Glomerular visceral epithelial cell (primary cell): ENCODE data around the gene TTYH3.
A peak's percentile ranks its signal among the peaks of the same experiment; 100 is the strongest.
"Not testable (repeated sequence)": the region's sequence is repeated elsewhere in the genome, so short reads cannot be mapped to it uniquely, and the experiment has no call there.

Source experiments
- DNase-seq: peaks from one replicate; pipeline ENCODE4 v3.0.0-alpha.2; 2016; ENCODE audit errors: extremely low spot score

TTYH3 gene

DNA sequence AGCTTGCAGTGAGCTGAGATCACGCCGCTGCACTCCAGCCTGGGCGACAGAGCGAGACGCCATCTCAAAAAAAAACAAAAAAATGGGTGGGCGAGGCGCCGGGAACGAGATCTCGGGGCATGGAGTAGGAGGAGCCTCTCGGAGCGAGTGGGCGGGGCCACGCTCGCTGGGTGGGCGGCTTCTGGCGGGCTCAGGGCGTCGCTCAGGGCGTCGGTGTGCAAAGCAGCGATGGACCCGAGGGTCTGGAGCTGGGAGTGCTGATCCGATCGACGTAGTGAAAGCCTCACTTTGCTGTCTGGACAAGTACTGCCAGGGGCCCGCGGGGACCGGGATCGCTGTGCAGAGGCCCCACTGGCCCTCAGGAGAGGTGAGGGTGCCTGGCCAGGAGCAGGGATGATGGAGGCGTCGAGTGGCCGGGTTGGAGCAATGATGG is 33.6 kb downstream of the TTYH3 start:
- no peak for DNase-seq

DNA sequence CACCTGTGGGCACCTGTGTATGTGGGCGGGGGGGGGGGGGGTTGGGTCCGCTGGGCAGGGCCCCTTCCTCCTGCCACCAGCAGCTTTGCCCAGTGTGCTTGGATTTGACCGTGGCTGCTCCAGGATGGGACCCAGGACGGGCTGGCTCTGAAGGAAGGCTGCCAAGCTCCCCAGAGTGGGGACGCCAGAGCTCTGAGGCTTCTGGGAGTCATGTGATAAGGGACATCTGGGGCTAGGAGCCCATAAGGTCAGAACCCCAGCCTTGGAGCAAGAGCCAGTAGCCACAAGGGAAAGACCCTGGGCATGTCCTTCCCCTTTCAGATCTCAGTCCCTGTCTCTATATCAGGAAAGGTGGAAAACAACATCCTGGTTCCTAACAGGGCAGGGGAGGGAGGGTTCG is 34.4 kb downstream of the TTYH3 start:
- no peak for DNase-seq

DNA sequence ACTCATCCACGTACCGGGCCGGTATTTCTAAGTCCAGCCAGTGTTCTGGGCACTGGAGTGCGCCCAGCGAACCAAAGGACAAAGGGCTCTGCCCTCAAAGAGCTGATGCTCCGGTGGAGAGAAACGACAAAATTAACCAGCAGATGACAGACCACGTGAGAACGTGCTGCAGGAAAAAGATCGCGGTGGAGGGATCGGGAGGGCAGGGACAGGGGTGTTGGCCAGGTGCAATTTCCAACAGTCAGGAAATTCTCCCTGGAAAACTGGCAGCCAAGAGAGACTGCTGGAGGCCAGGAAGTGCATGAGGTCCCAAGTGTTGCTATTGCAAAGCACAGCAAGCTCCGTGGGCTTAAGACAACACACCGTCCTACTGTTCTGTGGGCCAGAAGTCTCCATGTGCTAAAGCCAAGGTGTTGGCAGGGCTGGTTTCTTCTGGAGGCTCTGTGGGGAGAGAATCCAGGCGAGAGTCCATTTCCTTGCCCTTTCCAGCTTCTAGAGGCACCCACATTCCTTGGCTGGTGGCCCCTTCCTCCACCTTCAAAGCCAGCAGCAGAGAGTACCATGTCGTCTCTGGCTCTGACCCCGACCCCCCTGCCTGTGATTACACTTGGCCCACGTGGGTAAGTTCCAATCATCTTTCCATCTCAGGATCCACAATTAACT is 34.9 kb downstream of the TTYH3 start:
- no peak for DNase-seq

DNA sequence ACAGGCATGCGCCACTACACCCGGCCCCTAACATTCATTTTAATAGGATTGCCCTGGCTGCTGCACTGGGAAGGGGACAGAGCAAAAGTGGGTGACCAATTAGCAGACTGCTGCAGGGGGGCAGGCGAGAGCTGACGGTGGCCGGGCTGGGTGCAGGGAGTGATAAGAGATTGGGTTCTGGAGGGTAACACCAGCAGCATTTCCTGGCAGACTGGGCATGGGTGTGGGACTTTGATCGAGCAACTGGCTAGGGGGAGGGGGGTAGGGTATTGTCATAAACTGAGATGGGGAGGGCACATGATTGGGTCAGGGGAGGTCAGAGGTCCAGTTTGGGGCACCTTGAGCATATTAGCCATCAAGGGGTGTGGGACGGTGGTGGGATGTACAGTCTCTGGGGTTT is 36.1 kb downstream of the TTYH3 start:
- DNase-seq = no peak

DNA sequence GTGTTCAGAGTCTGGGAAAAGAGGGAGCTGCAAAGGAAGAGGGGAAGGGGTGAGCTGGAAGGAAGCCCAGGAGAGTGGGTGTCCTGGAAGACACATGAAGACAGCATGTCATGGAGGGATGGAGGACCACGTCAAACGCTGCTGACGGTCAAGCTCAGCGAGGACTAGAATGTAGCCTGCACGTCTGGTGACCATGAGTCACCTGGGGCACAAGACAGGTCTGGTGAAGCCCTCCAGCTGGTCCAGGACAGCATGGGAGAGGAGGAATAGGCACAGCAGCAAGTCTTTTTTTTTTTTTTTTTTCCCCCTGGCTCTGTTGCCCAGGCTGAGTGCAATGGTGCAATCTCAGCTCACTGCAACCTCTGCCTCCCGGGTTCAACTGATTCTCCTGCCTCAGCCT is 36.6 kb downstream of the TTYH3 start:
- DNase-seq = peak; percentile 58

DNA sequence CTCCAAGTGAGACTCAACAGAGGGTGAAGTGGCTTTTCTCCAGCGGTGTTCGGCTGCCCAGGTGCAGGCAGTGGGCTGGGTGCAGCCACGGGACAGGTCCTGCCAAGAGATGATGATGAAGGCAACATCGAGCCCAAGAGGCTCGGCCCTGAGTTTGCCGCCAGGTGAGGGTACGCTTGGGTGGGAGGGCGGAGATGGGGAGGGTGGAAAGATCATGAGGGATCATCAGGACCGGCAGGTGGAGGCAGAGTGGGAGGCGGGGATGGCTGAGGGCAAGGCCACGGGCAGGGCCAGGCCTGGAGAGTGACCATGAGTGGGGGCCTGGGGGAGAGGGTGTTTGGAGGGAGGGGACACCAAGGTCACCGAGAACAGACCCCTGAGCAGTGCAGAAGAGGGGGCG is 38.4 kb downstream of the TTYH3 start:
- no peak for DNase-seq

DNA sequence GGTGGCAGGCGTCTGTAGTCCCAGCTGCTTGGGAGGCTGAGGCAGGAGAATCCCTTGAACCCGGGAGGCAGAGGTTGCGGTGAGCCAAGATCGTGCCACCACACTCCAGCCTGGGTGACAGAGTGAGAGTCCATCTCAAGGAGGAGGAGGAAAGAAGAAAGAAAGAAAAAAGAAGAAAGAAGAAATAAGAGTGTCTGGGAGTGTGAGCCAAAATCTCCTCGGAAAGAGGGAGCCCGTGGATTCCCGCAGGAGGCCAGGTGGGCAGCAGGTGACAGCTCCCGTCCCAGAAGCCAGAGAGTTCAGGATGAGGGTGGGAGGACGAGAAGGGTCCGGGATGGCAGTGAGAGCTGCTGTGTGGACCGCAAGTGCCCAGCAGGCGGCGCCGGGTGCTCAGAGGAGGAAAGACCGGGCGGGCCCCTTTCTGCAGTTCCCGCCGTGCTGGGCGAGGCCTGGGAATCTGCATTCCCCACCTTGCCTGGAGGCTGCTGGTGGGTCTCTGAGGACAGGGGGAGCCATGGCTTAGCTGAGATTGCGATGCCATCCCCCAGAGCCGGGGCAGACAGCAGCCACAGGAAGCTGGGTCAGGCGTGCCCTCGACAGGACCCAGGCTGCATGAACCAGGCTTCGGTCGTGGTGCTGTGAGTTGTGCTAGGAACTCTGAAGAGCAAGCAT is 39.1 kb downstream of the TTYH3 start:
- peak; percentile 54 for DNase-seq

DNA sequence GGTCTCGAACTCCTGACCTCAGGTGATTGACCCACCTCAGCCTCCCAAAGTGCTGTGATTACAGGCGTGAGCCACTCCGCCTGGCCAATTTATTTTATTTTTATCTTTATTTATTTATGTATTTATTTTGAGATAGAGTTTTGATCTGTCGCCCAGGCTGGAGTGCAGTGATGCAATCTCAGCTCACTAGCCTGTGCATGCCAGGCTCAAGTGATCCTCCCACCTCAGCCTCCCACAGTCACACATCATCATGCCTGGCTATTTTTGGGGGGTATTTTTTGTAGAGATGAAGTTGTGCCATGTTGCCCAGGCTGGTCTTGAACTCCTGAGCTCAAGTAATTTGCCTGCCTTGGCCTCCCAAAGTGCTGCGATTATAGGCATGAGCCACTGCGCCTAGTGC is 41.4 kb downstream of the TTYH3 start:
- not testable (repeated sequence) for DNase-seq

DNA sequence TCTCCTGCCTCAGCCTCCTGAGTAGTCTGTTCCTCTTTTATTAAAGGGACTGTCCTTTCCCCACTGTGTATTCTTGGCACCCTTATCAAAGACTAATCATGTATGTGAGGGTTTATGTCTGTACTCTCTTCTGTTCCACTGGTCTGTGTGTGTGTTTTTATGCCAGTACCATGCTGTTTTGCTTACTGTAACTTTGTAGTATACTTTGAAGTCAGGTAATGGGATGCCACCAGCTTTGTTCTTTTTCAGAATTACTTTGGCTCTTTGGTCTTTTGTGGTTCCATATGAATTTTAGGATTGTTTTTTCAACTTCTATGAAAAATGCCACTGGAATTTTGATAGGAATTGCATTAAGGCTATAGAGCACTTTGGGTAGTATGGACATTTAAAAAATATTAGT is 42.1 kb downstream of the TTYH3 start:
- DNase-seq = no peak

DNA sequence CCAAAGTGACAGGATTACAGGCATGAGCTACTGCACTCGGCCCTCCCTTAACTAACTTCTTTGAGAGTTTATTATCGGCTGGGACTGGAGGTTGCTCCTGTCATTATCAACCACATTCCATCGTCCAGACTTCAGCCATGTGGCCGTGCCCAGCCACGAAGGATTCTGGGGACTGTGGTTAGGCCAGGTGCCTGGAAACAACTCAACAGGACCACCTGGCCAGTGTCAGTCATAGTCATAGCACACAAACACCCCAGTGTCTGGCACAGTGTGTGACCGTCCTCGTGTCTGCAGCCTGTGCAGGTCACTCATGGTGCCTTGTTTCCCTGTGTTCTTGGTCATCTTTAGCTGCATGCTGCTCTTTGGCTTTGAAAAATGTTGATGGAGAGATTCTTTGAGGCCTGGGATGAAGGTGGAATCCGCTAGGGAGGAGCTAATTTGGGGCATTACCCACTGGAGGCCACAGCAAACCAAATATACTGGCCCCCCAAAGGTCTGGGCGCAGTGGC is 43.5 kb downstream of the TTYH3 start:
- no peak for DNase-seq

DNA sequence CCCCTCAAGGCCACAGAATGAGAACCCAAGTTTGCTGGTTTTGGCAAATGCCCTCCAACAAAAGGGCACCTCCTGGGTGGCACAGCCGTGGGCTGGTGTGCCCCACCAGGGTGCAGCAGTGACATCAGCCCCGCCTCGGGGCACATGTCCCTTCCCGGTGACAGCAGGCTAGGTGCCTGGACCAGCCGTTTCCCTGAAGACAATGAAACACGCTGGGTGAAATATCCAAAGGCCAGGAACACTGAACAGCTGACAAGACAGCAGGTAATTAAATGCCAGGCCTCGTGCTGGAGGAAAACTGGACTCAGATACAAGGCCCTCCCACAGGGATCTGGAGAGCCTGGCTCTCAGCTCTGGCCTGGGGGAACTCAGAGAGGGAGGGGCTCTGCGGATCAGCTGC is 44.8 kb downstream of the TTYH3 start:
- DNase-seq = not testable (repeated sequence)

DNA sequence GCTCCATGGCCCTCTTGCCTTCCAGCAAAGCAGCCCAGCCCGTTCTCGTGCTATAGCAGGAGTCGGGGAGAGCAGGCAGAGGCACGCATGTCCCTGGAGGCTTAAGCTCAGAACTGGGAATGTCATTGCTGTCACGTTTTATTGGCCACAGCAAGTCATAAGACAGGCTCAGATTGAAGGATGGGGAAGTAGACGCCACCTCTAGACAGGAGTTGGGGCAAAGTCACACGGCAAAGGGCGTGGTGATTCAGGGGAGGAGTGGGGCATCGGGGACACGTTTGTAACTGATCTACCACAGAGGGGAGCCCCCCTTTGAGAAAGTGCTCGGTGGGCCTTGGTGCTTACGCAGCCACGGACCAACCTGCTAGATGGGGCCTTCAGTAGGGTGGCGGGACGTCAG is 46.7 kb downstream of the TTYH3 start:
- DNase-seq = not testable (repeated sequence)

DNA sequence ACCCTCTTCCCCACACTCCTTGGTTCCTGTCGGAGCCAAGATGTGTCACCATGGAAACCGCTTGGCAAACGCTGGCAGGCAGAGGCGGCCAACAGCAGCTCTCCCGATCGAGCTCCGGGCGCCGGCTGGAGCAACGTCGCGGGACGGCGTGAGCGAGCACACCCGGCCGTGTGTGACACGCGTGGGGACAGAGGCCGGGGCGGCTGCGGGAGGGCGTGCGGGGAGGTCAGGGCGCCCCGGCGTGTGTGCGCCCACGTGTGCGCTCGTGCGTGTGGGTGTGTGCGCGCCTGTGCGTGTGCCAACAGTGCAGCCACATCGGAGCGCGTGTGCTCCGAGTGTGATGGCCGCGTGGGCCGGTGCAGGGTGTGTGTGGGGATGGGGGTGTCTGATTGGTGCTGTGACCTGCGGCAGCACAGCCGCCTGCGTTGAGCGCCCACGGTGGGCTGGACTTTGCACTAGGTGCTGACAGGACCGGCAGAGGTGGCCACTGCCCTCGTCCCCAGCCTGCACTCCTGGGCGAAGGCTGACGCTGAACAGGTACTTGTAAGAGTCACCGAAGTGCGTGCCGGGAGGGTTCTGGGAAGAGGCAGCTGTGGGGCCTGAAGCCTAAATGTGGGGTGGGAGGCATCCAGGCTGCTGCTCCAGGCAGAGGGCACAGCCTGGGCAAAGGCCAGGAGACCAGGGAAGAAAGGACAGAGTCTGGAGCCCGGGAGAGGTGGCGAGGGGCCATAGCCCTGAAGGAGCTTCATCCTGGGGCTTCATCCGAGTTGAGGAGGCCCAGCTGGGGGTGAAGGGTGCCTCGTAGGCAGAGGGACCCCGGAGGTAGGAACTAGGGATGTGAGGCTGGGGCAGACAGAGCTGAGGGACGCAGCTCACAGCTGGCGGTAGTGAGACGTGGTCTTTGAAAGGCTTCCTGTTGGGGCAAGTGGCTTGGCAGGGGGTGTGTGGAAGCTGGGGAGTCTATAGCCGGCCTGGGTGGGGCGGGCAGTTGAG is 47.6 kb downstream of the TTYH3 start:
- DNase-seq = not testable (repeated sequence)

DNA sequence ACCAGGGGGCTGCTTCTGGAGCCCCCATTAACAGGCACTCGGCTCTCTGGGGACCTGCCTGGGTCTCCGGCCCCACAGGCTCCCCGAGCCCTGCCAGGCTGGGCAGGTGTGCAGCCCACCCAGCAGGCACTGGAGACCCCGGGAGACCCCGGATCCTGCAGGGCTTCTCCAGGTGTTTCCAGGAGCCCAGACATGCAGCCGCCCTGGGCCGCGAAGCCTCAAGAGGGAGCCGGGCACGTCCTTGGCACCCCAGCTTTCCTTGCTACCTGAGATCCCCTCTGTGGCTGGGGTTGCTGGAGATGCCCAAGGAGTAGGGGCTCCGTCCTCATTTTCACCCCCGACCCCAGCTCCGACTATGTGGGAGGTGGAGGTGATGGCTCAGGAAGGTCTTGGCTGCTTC is 48.5 kb downstream of the TTYH3 start:
- DNase-seq = no peak

DNA sequence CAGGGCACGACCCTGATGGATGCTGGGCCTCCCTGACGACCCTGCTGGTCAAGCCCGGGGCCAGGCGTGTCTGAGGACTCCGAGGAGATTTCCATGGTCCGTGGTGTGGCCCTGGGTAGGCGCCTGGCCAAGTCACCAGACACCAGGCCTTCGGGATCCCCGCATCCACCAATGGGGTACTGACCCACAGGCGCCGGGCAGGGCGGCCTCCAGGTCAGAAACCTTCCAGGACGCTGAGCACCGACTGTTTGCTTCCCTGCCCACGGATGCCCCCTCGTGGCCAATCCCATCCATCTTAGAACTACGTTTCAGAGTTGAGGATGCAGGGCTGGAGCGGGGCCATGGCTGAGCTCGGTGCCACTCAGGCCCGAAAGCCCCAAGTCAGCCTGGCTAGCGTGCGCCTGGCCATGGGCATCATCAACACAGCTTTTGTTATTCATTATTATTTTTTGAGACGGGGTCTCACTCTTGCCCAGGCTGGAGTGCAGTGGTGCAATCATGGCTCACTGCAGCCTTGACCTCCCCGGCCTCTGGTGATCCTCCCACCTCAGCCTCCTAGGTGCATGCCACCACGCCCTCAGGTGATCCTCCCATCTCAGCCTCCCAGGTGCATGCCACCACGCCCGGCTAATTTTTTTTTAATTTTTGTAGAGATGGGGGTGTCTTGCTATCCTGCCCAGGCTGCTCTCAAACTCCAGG is 49.2 kb downstream of the TTYH3 start:
- DNase-seq = peak; percentile 75

DNA sequence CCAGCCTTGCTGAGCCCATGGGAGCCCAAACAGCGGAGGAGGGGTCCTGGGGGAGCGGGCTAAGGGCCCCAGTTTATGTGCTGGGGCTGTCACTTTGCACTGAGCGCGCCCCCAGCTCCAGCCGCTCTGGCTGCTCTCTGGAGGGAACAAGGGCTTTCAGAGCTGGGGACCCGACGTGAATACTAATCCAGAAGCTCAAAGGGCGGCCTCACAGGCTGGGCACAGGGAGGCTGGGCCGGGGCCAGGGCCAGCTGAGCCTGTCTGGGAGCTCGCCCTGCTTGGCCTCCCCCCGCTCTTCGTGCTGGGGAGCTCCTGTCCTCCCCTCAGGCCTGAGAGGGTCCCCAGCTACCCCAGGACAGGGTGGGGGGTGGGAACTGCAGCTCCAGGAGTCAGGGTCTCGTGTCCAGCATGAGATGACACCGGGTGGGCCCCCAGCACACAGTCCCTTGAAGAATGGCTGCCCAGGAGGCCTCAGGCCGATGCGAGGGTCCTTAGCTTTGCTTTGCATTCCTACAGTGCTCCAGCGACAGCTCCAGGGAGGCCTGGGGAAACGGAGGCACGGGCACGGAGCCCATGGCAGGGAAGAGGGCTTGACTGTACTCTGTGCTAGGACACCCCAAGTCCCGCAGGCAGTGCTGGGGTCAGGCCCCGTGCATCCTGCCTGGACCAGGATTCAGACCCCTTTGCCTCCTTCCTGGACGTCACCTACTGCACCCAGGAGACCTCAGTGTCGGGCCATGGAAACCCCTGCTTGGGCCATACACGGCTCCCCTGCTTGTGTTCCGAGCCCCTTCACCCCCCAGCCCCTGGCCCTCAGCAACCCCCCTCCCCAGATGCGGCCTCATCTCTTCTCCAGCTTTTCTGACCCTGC is 50.4 kb downstream of the TTYH3 start:
- DNase-seq = no peak

DNA sequence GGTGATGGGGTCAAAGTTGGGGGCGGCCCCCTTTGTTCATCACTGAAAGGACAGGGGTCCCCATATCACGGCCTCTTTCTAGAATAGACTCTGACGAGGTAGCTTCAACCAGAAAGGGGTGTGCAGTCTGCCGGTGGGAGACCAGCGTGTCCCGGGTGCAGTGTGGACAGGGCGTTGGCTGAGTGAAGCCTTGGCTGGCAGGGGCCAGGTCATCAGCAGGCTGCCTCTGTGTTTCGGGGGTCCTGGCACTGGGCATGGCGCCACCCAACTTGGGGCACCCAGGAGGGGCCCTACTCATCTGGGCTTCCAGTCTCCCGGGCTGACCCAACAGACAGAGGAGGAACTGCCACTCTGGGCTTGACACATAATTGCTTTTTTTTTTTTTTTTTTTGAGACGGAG is 52.7 kb downstream of the TTYH3 start:
- no peak for DNase-seq

DNA sequence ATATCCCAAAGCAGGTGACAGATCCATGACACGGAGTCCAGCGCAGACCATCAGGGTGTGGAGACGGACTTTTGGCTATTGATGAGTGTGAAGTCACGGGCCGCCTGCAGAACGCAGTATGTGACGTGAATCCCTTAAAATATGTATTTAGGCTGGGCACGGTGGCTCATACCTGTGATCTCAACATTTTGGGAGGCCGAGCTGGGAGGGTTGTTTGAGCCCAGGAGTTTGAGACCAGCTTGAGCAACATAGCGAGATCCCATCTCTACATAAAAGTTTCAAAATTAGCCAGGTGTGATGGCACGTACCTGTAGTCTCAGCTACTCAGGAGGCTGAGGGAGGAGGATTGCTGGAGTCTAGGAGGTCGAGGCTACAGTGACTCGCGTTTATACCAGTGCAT is 54.3 kb downstream of the TTYH3 start:
- DNase-seq = no peak

DNA sequence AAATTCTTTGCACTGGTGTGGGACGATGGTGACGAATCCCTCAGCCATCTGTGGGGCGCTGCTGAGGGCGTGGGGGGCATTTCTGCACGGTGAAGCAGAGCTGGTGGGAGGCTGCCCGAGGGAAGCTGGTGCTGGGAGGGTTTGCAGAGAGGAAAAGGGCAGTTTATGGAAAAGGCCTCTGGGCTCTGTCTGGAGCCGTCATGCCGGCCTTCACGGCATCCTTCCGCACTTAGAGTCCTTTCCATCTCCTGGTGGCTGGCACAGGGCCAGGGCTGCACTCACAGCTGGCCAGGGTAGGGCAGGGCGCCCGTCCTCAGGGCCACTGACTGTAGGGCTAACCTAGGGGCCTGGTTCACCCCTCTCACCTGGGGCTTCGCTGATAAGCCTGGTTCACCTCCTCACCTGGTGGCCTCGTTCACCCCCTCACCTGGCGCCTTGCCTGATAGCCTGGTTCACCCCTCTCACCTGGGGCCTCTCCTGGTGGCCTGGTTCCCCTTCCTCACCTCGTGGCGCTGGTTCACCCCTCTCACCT is 55.6 kb downstream of the TTYH3 start:
- DNase-seq = peak; percentile 96

DNA sequence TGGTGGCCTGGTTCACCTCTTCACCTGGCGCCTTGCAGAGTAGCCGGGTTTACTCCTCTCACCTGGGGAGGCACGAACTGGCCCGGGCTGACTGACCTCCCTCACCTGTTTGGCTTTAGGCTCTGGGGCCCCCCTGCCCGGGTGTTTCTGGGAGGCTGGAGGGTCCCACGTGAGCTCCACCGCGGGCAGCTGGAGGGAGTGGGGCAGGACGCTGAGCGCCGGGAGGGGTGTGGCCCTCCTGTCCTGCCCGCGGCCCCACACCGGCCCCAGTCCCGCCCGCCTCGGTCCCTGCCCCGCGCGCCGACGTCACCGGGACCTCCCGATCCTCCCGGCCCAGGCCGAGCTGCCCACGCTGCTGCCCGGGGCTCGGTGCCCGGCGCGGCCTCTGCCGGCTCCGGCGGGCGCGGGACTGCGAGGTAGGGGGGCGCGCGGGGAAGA is 56.1 kb downstream of the TTYH3 start, which contains the start of gene AMZ1:
AMZ1 (plus strand) TSS at position 322 of the 438 bp plus-strand sequence. CDS start 12,250 bp downstream, outside the sequence.
- peak; percentile 67 for DNase-seq
